Glomerular visceral epithelial cell (primary cell): ENCODE results near the gene CGB5.
"Not testable (repeated sequence)": the region's sequence is repeated elsewhere in the genome, so short reads cannot be mapped to it uniquely, and the experiment has no call there.

ENCODE experiments used
- DNase-seq: peaks from one replicate; pipeline ENCODE4 v3.0.0-alpha.2; 2016; ENCODE audit errors: extremely low spot score

CGB5 gene

DNA sequence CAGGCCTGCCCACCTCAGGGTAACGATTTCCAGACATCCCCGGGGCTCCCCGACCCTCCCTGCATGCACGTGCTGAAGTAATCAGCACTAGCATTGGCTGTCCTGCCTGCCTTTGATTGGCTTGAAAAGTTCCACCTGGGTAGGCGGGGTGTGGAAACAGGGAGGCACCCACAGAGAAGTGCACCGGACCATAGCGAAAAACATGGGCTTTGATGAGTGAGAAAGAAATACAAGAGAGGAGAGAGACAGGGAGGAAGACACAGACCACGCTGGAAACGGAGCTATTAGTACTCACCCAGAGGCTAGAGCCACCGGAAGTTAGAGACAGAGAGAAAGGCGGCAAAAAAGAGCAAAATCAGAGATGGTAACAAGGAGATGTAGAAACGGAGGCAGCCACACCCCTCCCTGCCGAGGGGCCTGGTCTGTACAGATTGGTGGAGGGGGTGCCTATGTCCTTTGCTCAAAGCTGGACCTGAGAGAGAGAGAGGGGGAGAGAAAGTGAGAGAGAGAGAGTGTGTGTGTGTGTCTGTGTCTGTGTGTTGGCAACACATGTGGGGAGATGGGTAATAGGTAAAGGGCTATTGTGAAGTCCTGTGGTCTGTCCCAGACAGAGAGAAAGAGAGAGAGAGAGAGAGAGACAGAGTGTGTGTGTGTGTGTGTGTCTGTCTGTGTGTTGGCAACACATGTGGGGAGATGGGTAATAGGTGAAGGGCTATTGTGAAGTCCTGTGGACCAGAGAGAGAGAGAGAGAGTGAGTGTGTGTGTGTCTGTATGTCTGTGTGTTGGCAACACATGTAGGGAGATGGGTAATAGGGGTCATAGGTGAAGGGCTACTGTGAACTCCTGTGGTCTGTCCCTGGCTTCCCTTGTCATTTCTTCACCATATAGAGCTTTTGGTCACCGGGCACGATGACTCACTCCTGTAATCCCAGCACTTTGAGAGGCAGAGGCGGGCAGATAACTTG, 22.4 kb upstream of the CGB5 start:
- DNase-seq, result peak; percentile 83

DNA sequence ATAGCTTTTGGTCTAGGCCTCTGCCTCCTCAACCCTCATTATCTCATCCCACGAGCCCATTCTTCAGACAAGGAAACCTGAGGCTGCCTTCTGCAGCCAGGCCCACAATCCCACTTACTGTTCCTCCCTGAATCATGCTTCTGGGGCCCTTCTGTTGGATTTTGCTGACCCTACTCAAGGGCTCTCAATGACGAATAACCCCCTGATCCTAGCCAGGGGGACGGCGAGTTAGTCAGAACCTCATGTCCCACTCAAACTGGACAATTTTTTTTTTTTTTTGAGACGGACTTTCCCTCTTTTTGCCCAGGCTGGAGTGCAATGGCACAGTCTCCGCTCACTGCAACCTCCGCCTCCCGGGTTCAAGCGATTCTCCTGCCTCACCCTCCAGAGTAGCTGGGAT, 21.5 kb upstream of the CGB5 start:
- no peak for DNase-seq

- DNase-seq, result not testable (repeated sequence)
Measured at GRCh38 chr19:49024233-49024632, 19.4 kb upstream of the CGB5 start, which contains the start of gene CGB3. Gene CGB3 (minus strand): TSS chr19:49024333. CDS start chr19:49023971, 362 bp downstream.

GRCh38 chr19:49025088-49025487, 18.6 kb upstream of the CGB5 start:
- not testable (repeated sequence) for DNase-seq

DNA sequence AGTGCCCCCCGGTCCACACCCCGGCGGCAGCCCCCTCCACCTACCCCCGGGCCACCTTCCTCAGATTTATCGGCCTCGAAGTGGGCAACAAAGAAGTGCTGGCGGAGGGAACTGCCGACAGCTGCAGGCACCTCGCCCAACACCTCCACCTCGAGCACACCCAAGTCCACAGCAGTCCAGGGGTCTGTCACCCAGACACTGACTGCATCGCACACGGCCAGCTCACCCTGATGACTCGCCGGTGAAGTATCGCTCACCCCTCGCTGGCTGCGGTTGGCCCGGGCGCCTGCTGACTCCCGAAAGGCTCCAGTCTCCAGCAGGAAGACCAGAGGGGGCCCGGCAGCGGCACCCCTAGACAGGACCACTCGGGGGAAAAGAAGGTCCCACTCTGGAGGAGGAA, 18.0 kb upstream of the CGB5 start:
- DNase-seq, result peak; percentile 47

- DNase-seq, result not testable (repeated sequence)
Measured at GRCh38 chr19:49028686-49029085, 15.0 kb upstream of the CGB5 start.

GRCh38 chr19:49029749-49030148, 13.9 kb upstream of the CGB5 start:
- peak; percentile 70 for DNase-seq

- not testable (repeated sequence) for DNase-seq
Measured at GRCh38 chr19:49030323-49030722, 13.3 kb upstream of the CGB5 start.

DNA sequence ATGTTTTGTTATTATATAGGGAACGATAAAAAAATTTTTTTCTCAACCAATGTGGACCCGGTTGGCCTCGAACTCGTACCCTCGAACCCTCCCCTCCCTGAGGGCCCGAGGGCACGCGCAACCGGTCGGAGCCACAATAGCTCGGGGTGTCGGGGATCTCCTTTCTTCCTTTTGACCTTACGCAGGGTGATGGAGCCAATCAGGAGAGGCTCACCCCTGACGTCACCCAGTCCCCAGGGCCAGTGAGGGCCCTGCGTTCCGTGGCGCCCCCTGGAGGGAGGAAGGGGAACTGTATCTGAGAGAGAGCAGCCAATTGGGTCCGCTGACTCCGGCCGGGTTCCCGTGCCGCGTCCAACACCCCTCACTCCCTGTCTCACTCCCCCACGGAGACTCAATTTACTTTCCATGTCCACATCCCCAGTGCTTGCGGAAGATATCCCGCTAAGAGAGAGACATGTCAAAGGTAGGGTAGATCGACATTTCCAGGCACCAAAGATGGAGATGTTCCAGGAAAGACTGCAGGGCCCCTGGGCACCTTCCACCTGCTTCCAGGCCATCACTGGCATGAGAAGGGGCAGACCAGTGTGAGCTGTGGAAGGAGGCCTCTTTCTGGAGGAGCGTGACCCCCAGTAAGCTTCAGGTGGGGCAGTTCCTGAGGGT, 11.9 kb upstream of the CGB5 start, which contains the start of gene CGB2:
CGB2 (plus strand) TSS at position 249 of the 660 bp plus-strand sequence; CDS start at position 455, 206 bp downstream.
- not testable (repeated sequence) for DNase-seq

- DNase-seq, result not testable (repeated sequence)
Measured at GRCh38 chr19:49036815-49037214, 6.8 kb upstream of the CGB5 start, which contains the start of gene CGB1. Gene CGB1 (minus strand): TSS chr19:49036895. CDS start chr19:49036711, 184 bp downstream.

- DNase-seq, result not testable (repeated sequence)
Measured at GRCh38 chr19:49038111-49038510, 5.5 kb upstream of the CGB5 start.

DNA sequence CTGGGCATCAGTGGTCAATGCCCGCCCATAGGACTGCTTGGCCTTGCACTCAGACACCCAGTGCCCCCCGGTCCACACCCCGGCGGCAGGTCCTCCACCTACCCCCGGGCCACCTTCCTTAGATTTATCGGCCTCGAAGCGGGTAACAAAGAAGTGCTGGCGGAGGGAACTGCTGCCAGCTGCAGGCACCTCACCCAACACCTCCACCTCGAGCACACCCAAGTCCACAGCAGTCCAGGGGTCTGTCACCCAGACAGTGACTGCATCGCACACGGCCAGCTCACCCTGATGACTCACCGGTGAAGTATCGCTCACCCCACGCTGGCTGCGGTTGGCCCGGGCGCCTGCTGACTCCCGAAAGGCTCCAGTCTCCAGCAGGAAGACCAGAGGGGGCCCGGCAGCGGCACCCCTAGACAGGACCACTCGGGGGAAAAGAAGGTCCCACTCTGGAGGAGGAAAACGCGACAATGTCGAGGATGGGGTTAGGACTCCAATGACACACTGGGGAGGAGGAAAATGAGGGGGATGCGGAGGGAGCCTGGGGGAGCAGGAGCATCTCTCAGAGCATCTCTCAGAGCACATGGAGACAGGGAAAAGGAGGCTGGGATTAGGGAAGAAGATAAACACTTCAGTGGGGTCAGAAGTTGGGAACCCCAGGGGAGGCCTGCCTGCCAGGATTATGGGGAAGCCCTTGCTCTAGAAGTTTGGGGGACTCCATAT, 4.9 kb upstream of the CGB5 start:
- DNase-seq, result peak; percentile 84

GRCh38 chr19:49039736-49040135, 3.9 kb upstream of the CGB5 start:
- not testable (repeated sequence) for DNase-seq

GRCh38 chr19:49042177-49042576, 1.5 kb upstream of the CGB5 start:
- peak; percentile 72 for DNase-seq

DNA sequence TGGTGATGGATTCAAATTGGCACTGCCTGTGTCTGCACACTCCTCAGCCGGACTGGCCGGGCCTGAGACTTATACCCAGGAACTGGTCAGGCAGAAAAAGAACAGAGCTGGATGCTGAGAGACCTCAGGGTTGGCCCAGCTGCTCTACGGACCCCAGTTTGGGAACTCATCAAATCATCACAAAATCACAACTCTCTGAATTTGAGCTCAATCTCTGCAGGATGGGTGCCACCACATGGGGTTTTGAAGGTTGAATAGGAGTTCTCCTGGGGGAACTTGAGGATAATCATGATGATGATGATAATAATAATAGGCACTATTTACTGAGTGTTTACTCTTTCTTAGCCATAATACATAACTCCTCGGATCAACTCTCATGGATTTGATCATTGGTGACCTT, 982 bp upstream of the CGB5 start:
- DNase-seq, result not testable (repeated sequence)

- DNase-seq, result not testable (repeated sequence)
Measured at GRCh38 chr19:49049011-49049410, 5.4 kb downstream of the CGB5 start, which contains the start of gene CGB8. Gene CGB8 (minus strand): TSS chr19:49049111. CDS start chr19:49048739, 372 bp downstream.

GRCh38 chr19:49049834-49050233, 6.2 kb downstream of the CGB5 start:
- DNase-seq, result not testable (repeated sequence)

- DNase-seq, result peak; percentile 75
Measured at GRCh38 chr19:49050376-49051033, 6.9 kb downstream of the CGB5 start.

DNA sequence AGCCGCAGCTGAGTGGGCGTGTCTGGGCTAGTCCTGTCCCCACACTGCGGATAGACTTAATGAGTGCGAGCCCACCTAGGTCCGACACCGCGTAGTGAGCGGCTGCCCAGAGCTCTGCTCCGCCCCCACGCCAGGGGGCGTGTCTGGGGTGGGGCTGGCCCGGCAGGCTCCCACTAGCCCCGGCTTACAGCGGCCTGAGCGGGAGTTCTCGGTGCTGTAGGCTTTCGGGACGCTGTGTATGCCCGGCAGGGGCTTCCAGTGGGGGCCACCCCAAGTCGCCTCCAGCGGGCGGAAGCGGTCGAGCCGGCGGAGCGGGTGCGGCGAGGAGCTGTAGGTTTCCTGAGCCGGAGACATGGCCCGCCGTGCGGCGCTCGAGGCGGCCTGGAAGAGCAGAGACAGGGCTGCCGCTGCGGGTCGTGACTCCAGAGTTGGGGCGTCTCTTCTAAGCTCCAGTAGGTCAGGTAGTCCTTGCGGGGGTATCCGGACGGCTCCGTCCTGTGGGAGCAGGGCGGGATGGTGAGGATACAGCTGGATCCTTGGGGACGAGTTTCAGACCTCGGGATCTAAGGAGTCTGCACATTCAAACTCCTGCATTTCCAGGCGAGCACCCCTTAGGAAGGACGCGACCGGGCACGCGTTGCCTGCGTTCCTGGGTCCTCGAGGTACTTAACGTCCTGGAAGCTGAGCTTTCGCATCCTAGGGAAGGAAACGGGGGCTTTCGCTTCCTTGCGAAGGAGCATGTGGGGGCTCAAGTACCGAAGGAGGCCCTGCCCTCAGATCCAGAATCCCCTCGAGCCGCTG, 12.7 kb downstream of the CGB5 start:
- DNase-seq, result peak; percentile 79
